ENCODE measurements around the gene CNN2. TPM values are rescaled to one million over a fixed set of nuclear protein-coding genes. Genes with fewer than 3 reads are reported as not detected.
A peak's percentile ranks its signal among the peaks of the same experiment; 100 is the strongest.

The CNN2 gene
- total and polyA plus RNA-seq, 9 donors = 31.3 to 64.9 (median 53.7) TPM

DNA sequence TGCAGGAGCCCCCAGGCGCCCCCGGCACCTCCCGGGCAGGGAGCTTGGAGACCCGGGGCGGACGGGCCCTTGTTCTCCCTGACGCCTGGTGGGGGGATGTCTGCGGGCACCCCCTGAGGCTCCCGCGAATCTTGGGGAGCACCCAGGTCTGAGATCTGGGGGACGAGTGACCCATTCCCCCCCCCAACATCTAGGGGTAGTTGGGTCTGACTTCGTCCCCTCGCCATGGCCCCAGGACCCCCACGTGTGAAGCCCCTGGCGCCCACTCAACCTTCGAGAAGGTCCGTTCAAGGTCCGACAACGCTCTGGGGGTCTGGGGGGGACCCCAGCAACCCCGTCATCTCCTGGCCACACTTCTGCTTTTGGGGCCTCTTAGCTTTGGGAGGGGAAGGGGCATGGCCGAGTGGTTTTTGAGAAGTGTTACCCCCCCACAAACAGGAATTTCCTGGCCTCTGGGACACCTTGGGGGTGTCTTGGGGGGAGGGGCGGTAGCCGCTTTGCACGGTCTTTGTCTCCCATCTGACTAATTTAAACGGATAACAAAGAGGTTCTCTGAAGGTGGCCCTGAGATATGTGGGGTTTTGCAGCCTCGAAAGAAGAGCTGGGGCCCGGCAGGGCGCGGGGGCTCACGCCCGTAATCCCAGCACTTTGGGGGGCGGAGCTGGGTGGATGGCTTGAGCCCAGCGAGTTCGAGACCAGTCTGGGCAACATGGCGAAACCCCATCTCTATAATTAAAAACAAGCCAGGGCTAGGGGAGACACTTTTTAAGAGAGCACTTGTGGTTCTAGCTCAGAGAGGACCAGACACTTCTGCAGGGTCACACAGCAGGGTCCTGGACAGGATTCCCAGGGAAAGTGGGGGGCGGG, 608 bp downstream of the CNN2 start:
- Histone ChIP-seq H3K36me3 (ENCODE audit: control insufficient read depth, insufficient read depth, low read length) (peaks cover 13% of the 10 kb centered on the region), H3K9me3 (replicated peaks; ENCODE audit: control insufficient read depth, low read depth, low read length) (no peaks in the 10 kb centered on the region), H3K4me1 (ENCODE audit: control insufficient read depth, insufficient read depth, low read length) (peaks cover 40% of the 10 kb centered on the region), H3K27me3 (ENCODE audit: control insufficient read depth, insufficient read depth, low read length) (peaks cover 2% of the 10 kb centered on the region), H3K27ac (ENCODE audit: low read length) (peak overlapping the region; percentile 89), H3K4me3 (ENCODE audit: low read length) (peak overlapping the region; percentile 84)
- WGBS (ENCODE audit: insufficient coverage) = 3% methylated on average over 12 of the region's 36 CpGs
- DNase-seq = no peak

- WGBS (ENCODE audit: insufficient coverage) = 4% methylated on average over 13 of the region's 16 CpGs
- Histone ChIP-seq H3K4me1 (ENCODE audit: control insufficient read depth, insufficient read depth, low read length) (peaks cover 40% of the 10 kb centered on the region), H3K27me3 (ENCODE audit: control insufficient read depth, insufficient read depth, low read length) (peaks cover 2% of the 10 kb centered on the region), H3K4me3 (ENCODE audit: low read length) (peak overlapping the region; percentile 84), H3K9me3 (replicated peaks; ENCODE audit: control insufficient read depth, low read depth, low read length) (no peaks in the 10 kb centered on the region), H3K36me3 (ENCODE audit: control insufficient read depth, insufficient read depth, low read length) (peaks cover 20% of the 10 kb centered on the region), H3K27ac (ENCODE audit: low read length) (peak overlapping the region; percentile 89)
- no peak for DNase-seq
Measured at GRCh38 chr19:1027650-1028061, 1.2 kb downstream of the CNN2 start.

DNA sequence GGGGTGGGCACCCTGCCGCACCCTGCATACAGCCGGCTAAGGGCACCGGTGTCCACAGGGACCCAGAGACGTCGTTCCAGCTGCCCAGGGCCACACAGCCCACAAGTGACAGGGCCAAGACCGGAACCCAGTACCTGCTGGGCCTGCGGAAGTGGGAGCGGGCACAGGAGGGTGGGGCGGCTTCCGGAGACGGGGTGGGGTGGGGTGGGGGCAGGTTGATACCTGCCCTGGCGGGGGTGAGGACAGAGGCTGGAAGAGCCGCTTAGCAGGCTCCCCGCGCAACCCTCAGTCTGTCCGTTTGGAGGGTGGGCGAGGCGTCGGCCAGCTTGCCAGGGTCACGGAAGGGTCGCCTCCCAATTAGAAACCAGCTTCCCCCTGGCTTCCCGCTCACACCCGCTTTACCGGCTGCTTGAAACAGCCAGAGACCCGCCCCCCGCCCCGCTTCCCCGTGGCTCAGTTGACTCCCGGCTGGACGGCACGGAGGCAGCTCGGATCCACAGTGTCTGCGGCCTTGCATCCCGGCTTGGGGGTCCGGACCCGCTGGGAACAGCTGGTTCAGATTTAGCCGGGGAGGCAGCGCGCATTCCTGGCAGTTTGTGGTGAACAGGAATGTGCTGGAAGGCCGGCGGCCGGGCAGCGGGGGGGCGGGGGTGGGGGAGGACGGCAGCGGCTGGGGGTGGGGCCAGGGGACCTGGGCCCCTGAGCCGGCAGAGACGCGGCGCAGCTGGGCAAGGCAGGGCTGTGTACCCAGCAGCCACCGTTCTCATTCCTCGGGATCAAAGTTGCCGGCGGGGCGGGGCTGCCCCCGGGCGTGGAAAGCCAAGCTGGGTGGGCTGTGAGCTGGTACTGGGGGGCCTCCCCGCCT, 1.9 kb downstream of the CNN2 start:
- peaks cover 40% of the 10 kb centered on the region for H3K4me1 ChIP-seq (ENCODE audit: control insufficient read depth, insufficient read depth, low read length)
- WGBS (ENCODE audit: insufficient coverage) = 2% methylated on average over 44 of the region's 58 CpGs

GRCh38 chr19:1032264-1032867, 6.0 kb downstream of the CNN2 start:
- WGBS (ENCODE audit: insufficient coverage) = 95% methylated on average over 14 of the region's 20 CpGs
- Histone ChIP-seq H3K9me3 (replicated peaks; ENCODE audit: control insufficient read depth, low read depth, low read length) (no peaks in the 10 kb centered on the region), H3K4me3 (ENCODE audit: low read length) (no peak overlapping the region), H3K27ac (ENCODE audit: low read length) (no peak overlapping the region), H3K27me3 (ENCODE audit: control insufficient read depth, insufficient read depth, low read length) (no peaks in the 10 kb centered on the region), H3K4me1 (ENCODE audit: control insufficient read depth, insufficient read depth, low read length) (peaks cover 25% of the 10 kb centered on the region), H3K36me3 (ENCODE audit: control insufficient read depth, insufficient read depth, low read length) (peaks cover 39% of the 10 kb centered on the region)
- no peak for DNase-seq

More for the DNA sequence above, 1.9 kb downstream of the CNN2 start:
- DNase-seq = peak; percentile 87
- no peaks in the 10 kb centered on the region for H3K9me3 ChIP-seq (replicated peaks; ENCODE audit: control insufficient read depth, low read depth, low read length)
- H3K27me3 ChIP-seq (ENCODE audit: control insufficient read depth, insufficient read depth, low read length) = peaks cover 2% of the 10 kb centered on the region
- H3K4me3 ChIP-seq (ENCODE audit: low read length) = peak overlapping the region; percentile 84
- peaks cover 24% of the 10 kb centered on the region for H3K36me3 ChIP-seq (ENCODE audit: control insufficient read depth, insufficient read depth, low read length)
- H3K27ac ChIP-seq (ENCODE audit: low read length) = peak overlapping the region; percentile 89

DNA sequence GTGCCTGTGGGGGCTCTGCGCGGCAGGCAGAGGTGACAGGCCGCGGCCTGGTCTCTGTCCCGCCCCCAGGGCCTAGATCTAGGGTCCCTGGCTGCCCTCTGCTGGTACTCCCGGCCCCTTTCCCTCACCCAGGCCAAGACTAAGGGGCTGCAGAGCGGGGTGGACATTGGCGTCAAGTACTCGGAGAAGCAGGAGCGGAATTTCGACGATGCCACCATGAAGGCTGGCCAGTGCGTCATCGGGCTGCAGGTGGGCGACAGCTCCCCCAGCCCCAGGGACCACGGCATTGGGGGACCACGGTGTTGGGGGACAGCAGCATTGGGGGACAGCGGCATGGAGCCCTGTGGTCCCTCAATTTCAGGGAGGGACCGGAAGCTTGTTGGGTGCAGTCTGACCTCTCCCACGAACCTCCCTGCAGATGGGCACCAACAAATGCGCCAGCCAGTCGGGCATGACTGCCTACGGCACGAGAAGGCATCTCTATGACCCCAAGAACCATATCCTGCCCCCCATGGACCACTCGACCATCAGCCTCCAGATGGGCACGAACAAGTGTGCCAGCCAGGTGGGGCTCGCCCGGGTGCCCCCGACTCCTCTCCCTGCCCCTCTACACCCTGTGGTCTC, 9.7 kb downstream of the CNN2 start:
- no peak overlapping the region for H3K27ac ChIP-seq (ENCODE audit: low read length)
- no peak for DNase-seq
- H3K27me3 ChIP-seq (ENCODE audit: control insufficient read depth, insufficient read depth, low read length) = no peaks in the 10 kb centered on the region
- peaks cover 25% of the 10 kb centered on the region for H3K4me1 ChIP-seq (ENCODE audit: control insufficient read depth, insufficient read depth, low read length)
- no peak overlapping the region for H3K4me3 ChIP-seq (ENCODE audit: low read length)
- H3K9me3 ChIP-seq (replicated peaks; ENCODE audit: control insufficient read depth, low read depth, low read length) = no peaks in the 10 kb centered on the region
- peaks cover 41% of the 10 kb centered on the region for H3K36me3 ChIP-seq (ENCODE audit: control insufficient read depth, insufficient read depth, low read length)
- 87% methylated on average over 24 of the region's 29 CpGs for WGBS (ENCODE audit: insufficient coverage)

GRCh38 chr19:1037621-1038064, 11.2 kb downstream of the CNN2 start:
- WGBS (ENCODE audit: insufficient coverage) = 79% methylated on average over 15 of the region's 22 CpGs
- Histone ChIP-seq H3K4me3 (ENCODE audit: low read length) (no peak overlapping the region), H3K9me3 (replicated peaks; ENCODE audit: control insufficient read depth, low read depth, low read length) (no peaks in the 10 kb centered on the region), H3K4me1 (ENCODE audit: control insufficient read depth, insufficient read depth, low read length) (peaks cover 41% of the 10 kb centered on the region), H3K27me3 (ENCODE audit: control insufficient read depth, insufficient read depth, low read length) (peaks cover 2% of the 10 kb centered on the region), H3K27ac (ENCODE audit: low read length) (peak overlapping the region; percentile 59), H3K36me3 (ENCODE audit: control insufficient read depth, insufficient read depth, low read length) (peaks cover 30% of the 10 kb centered on the region)
- no peak for DNase-seq

GRCh38 chr19:1038978-1039645, 12.7 kb downstream of the CNN2 start:
- Histone ChIP-seq H3K36me3 (ENCODE audit: control insufficient read depth, insufficient read depth, low read length) (peaks cover 23% of the 10 kb centered on the region), H3K27me3 (ENCODE audit: control insufficient read depth, insufficient read depth, low read length) (peaks cover 2% of the 10 kb centered on the region), H3K4me1 (ENCODE audit: control insufficient read depth, insufficient read depth, low read length) (peaks cover 48% of the 10 kb centered on the region), H3K9me3 (replicated peaks; ENCODE audit: control insufficient read depth, low read depth, low read length) (no peaks in the 10 kb centered on the region), H3K4me3 (ENCODE audit: low read length) (no peak overlapping the region), H3K27ac (ENCODE audit: low read length) (peak overlapping the region; percentile 7)
- DNase-seq = no peak
- WGBS (ENCODE audit: insufficient coverage) = 55% methylated on average over 17 of the region's 22 CpGs

DNA sequence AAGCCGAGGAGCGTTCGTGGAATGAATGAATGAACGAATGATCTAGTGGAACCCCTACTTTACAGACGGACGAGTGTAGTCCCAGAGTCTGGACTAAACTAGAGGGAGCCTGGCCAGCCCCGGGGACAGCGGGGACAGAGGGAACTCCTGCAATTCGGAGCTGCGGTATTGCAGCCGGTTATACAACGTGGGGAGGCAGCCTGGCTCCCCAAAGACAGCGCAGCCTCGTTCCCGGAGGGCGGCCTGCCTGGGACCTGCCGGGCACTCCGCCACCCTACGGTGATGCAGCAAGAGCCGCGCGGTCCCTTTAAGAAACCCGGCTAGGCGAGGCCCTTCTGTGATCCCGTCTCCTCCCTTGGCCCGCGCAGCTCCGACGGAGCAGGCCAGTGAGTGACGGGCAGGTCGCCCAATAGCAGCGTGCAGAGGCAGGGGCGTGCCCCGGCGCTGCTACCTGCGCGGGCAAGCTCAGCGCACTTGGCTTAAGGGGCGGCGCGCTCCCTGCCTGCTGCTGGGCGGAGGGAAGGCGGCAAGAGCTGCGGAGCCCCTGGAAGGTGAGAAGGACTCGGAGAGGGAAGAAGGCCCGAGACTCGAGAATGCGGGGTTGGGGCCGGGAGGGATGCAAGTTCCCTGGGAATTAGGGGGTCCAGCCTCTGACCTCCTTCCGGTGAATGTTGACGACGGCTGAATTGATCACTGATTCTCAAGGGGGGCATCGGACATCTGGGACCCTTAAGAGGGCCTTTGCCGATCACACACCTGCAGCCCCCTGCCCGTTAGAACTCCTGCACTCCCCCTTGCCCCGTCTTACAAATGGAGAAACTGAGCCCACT, 13.5 kb downstream of the CNN2 start, which contains the start of gene ABCA7:
TSS of gene ABCA7 (plus strand) at position 462 of the 830 bp plus-strand sequence. CDS start 1,255 bp downstream, outside the sequence.
- Histone ChIP-seq H3K27ac (ENCODE audit: low read length) (peak within 1 kb of the TSS; percentile 56), H3K9me3 (replicated peaks; ENCODE audit: control insufficient read depth, low read depth, low read length) (no peaks in the 10 kb centered on the region), H3K36me3 (ENCODE audit: control insufficient read depth, insufficient read depth, low read length) (peaks cover 28% of the 10 kb centered on the region), H3K4me3 (ENCODE audit: low read length) (peak within 1 kb of the TSS; percentile 57), H3K27me3 (ENCODE audit: control insufficient read depth, insufficient read depth, low read length) (peaks cover 2% of the 10 kb centered on the region), H3K4me1 (ENCODE audit: control insufficient read depth, insufficient read depth, low read length) (peaks cover 48% of the 10 kb centered on the region)
- WGBS (ENCODE audit: insufficient coverage) = under 1% methylated on average over 52 of the region's 56 CpGs
- DNase-seq = peak; percentile 98
